Esophagus squamous epithelium (tissue), 4 donors: ENCODE results near the gene RDM1.

ENCODE experiments used
- POLR2A ChIP-seq, 4 donors: fragments of 450-650 bp; IDR thresholded peaks; one replicate each; pipeline ENCODE4 v1.6.1; 2017; ENCODE audit warnings: antibody characterized with exemption in 4 of 4, mild to moderate bottlenecking in 4 of 4, moderate library complexity in 3 of 4
- TF ChIP-seq, protein P1 (sequence below), 6 experiments: fragments of 450-650 bp in 4 of 6; fragments of 200-600 bp in 2 of 6; sonication (generic) in 2 of 6; IDR thresholded peaks; one replicate each; pipeline ENCODE4 v1.5.1; 2016 to 2019; ENCODE audit warnings: antibody characterized with exemption in 6 of 6, mild to moderate bottlenecking in 4 of 6, moderate library complexity in 4 of 6

DNA sequence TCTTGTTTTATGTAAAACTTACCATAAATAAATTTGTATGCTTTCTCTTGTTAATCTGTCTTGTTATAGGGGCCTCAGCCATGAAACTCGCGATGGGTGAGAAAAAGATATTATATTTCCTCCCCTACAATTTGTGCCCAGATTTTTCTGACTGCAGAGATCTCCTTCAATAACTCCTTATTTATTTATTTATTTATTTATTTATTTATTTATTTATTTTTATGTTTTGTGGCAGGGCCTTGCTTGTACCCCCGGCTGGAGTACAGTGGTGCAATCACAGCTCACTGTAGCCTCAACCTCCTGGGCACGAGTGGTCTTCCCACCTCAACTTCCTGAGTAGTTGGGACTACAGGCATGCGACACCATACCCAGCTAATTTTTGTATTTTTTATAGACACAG lies 27.1 kb downstream of the RDM1 start:
- TF ChIP-seq, protein P1, sequence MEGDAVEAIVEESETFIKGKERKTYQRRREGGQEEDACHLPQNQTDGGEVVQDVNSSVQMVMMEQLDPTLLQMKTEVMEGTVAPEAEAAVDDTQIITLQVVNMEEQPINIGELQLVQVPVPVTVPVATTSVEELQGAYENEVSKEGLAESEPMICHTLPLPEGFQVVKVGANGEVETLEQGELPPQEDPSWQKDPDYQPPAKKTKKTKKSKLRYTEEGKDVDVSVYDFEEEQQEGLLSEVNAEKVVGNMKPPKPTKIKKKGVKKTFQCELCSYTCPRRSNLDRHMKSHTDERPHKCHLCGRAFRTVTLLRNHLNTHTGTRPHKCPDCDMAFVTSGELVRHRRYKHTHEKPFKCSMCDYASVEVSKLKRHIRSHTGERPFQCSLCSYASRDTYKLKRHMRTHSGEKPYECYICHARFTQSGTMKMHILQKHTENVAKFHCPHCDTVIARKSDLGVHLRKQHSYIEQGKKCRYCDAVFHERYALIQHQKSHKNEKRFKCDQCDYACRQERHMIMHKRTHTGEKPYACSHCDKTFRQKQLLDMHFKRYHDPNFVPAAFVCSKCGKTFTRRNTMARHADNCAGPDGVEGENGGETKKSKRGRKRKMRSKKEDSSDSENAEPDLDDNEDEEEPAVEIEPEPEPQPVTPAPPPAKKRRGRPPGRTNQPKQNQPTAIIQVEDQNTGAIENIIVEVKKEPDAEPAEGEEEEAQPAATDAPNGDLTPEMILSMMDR (IDR thresholded peaks at IDR 0.05): no peak
- no peak for TF ChIP-seq POLR2A (IDR thresholded peaks at IDR 0.05)
